ENCODE measurements around the gene SPRED2.

DNA sequence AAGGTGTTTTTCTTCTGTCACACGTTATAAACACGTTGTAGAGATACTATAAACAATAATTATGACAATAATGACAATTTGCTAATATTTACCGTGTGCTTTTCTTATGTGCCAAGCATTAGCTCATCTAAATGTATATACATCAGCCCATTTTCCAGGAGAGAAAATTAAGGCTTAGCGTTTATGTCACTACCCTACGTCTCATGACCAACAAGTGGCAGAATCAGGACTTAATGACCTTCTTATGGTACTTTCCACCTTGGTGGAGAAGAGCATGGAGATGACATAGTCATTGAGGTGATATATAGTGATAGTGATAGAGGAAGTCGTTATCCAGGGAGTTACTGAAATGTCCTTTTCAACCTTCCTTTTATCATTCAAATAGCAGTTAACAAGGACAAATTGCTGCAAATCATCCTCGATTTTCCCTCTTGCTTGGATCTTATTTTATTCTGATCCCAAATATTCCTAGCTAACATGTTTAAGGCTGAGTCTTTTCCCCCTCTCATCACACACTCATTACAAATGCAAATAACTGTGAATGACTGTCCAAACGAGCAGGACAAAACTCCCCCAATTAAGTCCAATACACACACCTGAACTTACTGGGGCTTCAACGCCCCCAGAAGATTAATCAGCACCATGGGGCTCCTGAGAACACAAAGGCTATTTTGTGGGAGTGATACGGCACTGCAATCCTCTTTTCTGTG lies 27.3 kb downstream of the SPRED2 start:
- TF ChIP-seq, protein P1, sequence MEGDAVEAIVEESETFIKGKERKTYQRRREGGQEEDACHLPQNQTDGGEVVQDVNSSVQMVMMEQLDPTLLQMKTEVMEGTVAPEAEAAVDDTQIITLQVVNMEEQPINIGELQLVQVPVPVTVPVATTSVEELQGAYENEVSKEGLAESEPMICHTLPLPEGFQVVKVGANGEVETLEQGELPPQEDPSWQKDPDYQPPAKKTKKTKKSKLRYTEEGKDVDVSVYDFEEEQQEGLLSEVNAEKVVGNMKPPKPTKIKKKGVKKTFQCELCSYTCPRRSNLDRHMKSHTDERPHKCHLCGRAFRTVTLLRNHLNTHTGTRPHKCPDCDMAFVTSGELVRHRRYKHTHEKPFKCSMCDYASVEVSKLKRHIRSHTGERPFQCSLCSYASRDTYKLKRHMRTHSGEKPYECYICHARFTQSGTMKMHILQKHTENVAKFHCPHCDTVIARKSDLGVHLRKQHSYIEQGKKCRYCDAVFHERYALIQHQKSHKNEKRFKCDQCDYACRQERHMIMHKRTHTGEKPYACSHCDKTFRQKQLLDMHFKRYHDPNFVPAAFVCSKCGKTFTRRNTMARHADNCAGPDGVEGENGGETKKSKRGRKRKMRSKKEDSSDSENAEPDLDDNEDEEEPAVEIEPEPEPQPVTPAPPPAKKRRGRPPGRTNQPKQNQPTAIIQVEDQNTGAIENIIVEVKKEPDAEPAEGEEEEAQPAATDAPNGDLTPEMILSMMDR (IDR thresholded peaks at IDR 0.05; ENCODE audit: insufficient read depth, low read length), result no peak
- TF ChIP-seq SPI1 (IDR thresholded peaks at IDR 0.05; ENCODE audit: borderline replicate concordance, low read depth) (no peak), POLR2AphosphoS5 (IDR thresholded peaks at IDR 0.05; ENCODE audit: low read depth) (no peak)
